Suprapubic skin (tissue), 4 donors: Measurements from ENCODE around the gene IMMP2L.

Source experiments
- POLR2A ChIP-seq, 2 donors: fragments of 450-650 bp; IDR thresholded peaks; one replicate each; pipeline ENCODE4 v1.6.1; 2017; ENCODE audit warnings: antibody characterized with exemption in 2 of 2, mild to moderate bottlenecking in 2 of 2, moderate library complexity in 2 of 2
- POLR2AphosphoS5 ChIP-seq, 3 donors: sonication (generic); formaldehyde crosslinking; IDR thresholded peaks; one replicate each; pipeline ENCODE4 v1.6.1; 2017; ENCODE audit warnings: antibody characterized with exemption in 3 of 3
- TF ChIP-seq, protein P1 (sequence below), 2 donors: fragments of 200-600 bp in 1 of 2; fragments of 450-650 bp in 1 of 2; sonication (generic) in 1 of 2; IDR thresholded peaks; one replicate each; pipeline ENCODE4 v1.5.1; 2016 to 2019; ENCODE audit warnings: antibody characterized with exemption in 2 of 2, mild to moderate bottlenecking in 1 of 2, moderate library complexity in 1 of 2

DNA sequence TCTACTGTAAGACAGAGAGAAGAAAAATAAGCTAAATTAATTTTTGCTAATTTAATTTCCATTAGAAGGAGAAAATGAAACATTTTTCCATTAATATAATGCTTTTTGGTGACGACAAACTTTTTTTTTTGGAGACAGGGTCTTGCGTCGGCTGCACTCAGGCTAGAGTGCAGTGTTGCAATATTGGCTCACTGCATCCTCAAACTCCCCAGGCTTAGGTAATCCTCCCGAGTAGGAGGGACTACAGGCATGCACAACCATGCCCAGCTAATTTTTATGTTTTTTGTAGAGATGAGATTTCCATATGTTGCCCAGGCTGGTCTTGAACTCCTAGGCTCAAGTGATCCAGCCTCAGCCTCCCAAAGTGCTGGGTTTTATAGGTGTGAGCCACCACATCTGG, 701.1 kb downstream of the IMMP2L start:
- TF ChIP-seq, protein P1, sequence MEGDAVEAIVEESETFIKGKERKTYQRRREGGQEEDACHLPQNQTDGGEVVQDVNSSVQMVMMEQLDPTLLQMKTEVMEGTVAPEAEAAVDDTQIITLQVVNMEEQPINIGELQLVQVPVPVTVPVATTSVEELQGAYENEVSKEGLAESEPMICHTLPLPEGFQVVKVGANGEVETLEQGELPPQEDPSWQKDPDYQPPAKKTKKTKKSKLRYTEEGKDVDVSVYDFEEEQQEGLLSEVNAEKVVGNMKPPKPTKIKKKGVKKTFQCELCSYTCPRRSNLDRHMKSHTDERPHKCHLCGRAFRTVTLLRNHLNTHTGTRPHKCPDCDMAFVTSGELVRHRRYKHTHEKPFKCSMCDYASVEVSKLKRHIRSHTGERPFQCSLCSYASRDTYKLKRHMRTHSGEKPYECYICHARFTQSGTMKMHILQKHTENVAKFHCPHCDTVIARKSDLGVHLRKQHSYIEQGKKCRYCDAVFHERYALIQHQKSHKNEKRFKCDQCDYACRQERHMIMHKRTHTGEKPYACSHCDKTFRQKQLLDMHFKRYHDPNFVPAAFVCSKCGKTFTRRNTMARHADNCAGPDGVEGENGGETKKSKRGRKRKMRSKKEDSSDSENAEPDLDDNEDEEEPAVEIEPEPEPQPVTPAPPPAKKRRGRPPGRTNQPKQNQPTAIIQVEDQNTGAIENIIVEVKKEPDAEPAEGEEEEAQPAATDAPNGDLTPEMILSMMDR (IDR thresholded peaks at IDR 0.05): no peak
- no peak for TF ChIP-seq POLR2A (IDR thresholded peaks at IDR 0.05)
- no peak for TF ChIP-seq POLR2AphosphoS5 (IDR thresholded peaks at IDR 0.05)
